HuH-7 (cell line): ENCODE measurements around the gene CFAP298.
"Not testable (repeated sequence)": the region's sequence is repeated elsewhere in the genome, so short reads cannot be mapped to it uniquely, and the experiment has no call there.

Experiments
- DNase-seq: peaks from one replicate; pipeline ENCODE4 v3.0.0; 2011; ENCODE audit warnings: low spot score

Gene CFAP298

GRCh38 chr21:32566741-32567389 is 45.3 kb downstream of the CFAP298 start:
- no peak for DNase-seq

GRCh38 chr21:32565856-32566465 is 46.2 kb downstream of the CFAP298 start:
- no peak for DNase-seq

- DNase-seq, result no peak
Observed at GRCh38 chr21:32562915-32563314, 49.3 kb downstream of the CFAP298 start.

GRCh38 chr21:32562426-32562825 is 49.8 kb downstream of the CFAP298 start:
- no peak for DNase-seq

- DNase-seq, result not testable (repeated sequence)
Observed at GRCh38 chr21:32561476-32561875, 50.7 kb downstream of the CFAP298 start.

GRCh38 chr21:32560896-32561295 is 51.3 kb downstream of the CFAP298 start:
- DNase-seq, result no peak

GRCh38 chr21:32559006-32559610 is 53.1 kb downstream of the CFAP298 start:
- DNase-seq, result no peak

GRCh38 chr21:32558106-32558505 is 54.1 kb downstream of the CFAP298 start:
- no peak for DNase-seq

- no peak for DNase-seq
Observed at GRCh38 chr21:32554832-32555638, 57.1 kb downstream of the CFAP298 start.

- DNase-seq, result no peak
Observed at GRCh38 chr21:32549886-32550285, 62.3 kb downstream of the CFAP298 start.

GRCh38 chr21:32549440-32549839 is 62.7 kb downstream of the CFAP298 start:
- no peak for DNase-seq
